ENCODE results near the gene ZNF605.
"Not testable (repeated sequence)": the region's sequence is repeated elsewhere in the genome, so short reads cannot be mapped to it uniquely, and the experiment has no call there.

The ZNF605 gene

DNA sequence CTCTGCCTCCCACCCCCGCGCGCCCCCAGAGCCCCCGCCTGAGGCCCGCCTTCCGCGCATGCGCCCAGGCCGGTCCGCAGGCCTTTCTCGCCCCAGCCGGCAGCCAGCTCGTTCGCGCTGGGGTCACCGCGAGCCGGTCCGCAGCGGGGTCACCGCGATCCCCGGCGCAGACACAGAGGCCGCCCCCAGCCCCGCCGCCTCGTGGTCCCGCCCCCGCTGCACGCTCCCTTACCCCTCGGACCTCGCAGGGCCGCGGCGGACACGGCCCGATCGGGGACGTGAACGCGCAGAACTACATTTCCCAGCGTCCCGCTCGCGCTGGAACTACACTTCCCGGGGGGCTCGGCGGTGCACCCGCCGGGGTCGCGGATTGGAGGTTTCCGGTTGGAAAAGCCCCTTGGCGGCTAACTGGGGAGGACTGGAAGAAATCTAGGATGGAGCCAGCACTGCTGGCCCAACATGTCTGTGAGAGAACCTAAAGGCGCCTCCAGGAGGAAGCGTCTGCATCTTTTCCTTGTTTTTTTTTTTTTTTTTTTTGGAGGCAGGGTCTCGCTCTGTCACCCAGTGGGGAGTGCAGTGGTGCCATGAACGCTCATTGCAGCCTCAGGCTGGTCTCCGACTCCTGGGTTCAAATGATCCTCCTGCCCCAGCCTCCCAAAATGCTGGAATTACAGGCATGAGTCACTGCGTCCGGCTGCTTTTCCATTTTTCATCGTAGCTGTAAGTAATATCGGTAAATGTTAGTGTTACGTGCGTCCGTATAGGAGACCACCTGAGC lies at the start of gene ZNF605:
Gene ZNF605, minus strand, starts transcription at position 296 of the 778 bp plus-strand sequence. CDS start 10,671 bp downstream, outside the sequence.
- DNase-seq = peak; percentile 87

DNA sequence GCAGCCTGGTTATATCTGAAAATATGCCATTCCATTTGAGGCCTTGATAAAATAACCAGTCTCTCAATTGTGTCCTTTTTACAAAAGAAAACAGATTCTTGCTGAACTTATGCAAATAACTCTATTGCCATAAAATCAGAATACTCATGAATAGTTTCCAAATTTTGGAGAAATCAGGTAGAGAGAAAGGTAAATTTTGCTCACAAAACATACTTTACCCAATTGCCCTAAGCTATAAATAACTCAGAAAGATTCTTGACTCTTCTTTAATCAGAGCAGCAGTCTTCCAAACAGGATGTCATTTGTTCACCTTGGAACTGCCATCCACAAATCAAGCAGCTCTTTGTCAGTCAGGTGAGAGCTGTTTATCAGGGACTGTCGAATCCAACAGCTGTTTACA lies 42.6 kb upstream of the ZNF605 start:
- no peak for DNase-seq

DNA sequence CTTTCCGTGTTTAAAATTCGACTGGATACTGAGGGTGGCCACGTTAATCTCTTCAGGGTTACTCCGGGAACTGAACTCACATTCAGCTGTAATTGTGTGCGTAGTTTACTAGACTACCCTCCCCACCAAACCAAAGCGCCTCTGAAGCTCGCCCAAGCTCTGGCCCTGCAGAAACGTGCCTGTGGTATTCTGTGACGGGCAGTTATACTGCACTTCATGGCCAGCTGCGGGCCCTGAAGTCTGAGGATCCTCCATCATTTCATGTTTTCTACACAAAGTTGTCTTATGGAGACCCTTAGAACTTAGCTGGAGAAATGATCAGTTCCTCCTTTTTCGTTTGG lies 30.7 kb upstream of the ZNF605 start:
- no peak for DNase-seq

DNA sequence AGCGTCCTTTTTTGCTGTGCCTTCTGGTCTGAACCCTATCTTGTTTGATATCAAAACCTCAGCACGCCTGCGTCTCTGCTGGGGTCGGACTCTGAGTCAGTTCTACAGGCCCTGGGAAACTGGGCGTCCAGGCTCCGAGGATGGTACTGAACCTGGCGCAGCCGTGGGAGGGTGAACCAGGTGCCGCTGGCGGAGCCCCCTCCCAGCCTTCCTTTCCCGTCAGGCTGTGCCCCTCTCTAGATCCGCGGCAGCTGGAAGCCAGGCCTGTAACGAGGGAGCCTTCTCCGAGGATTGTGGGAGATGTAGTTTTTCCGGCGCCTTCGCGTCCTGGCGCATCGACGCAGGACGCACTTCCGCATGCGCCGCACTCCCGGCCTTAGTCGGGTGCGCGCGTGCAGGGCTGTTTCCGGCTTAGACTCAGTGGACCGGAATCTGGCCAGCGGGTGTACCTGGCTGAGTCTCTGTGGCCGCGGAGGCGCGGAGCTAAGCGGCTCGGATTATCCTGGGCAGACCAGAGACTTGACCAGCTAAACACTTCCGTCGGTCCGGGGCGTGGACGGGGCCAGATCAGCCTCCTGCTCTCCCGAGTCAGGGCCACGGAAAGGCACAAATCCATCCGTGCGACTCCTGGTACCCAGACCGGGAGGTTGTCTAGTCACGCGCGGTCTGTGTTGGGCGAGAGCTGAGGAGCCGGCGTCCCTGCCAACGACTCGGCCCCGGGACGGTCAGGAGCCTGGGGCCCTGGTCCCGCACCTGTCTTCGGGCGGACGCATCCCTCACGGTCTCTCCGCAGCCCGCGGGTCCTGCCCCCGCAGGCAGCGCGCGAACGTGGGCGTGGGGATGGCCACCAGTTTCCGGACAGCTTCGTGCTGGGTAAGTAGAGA lies 30.1 kb upstream of the ZNF605 start, which contains the start of gene ZNF26:
Gene ZNF26, plus strand, starts transcription at position 367 of the 884 bp plus-strand sequence. Its CDS starts 474 bp downstream, at position 841.
- peak; percentile 90 for DNase-seq

DNA sequence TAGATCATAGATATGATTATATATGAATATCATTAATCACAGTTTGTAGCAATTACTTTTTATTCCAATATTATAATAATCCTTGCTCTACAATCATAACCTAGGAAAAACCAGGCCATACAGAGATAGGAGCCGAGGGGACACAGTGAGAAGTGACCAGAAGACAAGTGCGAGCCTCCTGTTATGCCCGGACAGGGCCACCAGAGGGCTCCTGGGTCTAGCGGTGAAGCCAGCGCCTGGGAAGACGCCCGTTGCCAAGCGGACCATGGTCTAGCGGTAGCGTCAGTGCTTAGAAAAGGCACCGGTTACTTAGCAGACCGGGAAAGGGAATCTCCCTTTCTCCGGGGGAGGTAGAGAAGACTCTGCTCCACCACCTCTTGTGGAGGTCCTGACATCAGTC lies 20.8 kb upstream of the ZNF605 start:
- DNase-seq = peak; percentile 29

DNA sequence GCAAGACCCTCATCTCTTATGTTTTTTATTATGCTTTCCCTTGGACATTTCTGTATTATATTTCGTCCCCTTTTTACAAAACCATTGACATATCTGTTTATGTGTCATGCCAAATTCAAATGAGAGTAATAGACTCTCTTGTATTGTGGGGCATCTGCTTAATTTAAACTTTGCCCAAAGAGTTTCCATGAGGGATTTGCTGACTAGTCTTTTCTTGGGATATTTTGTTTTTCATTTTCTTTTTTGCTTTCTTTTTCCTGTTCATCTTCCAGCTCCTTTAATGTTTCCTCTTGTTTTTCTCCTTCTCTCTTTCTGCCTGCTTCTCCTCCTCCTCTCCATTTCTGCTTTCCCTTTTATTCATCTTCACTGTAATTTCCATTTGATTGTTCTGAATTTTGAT lies 16.3 kb upstream of the ZNF605 start:
- no peak for DNase-seq

DNA sequence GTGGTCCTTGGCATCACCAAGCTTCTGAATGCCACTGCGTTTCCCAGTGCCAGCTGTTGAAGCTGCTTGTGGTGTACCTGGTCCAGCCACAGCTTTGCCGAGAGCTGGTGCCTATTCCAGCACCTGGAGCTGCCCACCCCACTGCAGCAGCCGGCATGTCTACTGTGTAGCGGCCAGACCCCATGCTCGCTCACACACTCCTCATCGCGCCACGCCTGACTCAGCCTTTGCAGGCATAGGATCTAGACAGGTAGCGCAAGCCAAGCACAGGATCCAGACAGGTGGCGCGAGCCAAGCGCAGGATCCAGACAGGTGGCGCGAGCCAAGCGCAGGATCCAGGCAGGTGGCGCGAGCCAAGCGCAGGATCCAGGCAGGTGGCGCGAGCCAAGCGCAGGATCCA lies 11.6 kb upstream of the ZNF605 start:
- no peak for DNase-seq

DNA sequence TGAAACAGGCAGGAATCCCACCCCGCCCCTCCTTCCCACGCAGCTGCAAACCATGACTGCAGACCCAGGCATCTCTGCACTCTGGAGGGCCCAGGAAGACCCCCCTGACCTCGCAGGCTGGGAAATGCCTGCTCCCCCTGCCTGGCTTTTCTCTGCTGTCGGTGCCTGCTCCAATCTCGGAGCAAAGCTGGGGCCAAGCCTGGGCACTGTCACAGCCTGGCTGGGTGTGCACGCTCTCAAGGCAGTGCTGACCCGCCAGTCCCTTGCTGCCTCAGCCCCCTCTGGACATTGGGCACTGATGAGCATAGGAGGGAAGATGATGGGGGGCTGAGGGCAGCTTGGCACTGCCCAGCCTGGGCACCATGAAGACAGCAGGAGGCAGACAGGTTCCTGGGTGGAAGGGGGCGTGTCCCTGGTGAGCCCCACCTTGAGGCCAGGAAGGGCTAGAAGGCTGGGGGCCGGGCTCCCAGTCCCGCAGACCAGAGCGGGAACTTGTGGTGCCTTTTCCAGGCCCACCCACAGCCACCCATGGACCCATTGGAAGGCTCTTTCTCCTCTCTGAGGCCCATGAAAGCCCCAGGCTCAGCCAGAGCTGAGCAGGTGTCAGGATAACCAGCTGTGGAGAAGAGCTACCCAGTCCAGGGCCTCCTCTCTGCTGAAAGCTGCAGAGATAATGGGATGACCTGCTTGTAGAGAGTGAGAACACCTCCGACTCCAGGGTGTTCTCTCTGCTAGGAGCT lies 10.7 kb upstream of the ZNF605 start:
- no peak for DNase-seq

DNA sequence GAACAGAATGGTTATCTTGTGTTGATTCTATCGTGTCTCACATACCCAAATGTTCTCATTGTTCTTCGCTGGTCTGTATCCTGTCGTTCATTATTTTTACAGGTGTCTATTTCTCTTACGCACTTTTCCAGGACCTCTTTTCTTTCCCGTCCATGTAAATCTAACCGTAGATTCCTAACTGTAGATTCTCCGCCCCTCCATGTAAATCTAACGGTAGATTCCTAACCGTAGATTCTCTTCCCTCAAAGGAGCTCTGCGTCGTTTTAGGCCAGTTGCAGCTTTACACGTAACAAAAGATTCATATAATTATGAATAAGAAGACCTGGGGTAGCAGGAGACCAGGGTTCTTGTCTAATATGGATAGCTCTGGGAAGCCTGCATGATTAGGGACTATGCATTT lies 9.7 kb upstream of the ZNF605 start:
- no peak for DNase-seq

DNA sequence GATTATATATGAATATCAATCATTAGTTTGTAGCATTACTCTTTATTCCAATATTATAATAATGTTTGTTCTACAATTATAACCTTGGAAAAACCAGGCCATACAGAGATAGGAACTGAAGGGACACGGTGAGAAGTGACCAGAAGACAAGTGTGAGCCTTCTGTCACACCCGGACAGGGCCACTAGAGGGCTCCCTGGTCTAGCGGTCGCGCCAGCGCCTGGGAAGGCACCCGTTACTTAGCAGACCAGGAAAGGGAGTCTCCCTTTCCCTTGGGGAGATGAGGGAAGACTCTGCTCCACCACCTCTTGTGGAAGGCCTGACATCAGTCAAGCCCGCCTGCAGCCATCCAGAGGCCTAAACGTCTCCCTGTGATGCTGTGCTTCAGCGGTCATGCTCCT lies 7.8 kb upstream of the ZNF605 start:
- DNase-seq = not testable (repeated sequence)

DNA sequence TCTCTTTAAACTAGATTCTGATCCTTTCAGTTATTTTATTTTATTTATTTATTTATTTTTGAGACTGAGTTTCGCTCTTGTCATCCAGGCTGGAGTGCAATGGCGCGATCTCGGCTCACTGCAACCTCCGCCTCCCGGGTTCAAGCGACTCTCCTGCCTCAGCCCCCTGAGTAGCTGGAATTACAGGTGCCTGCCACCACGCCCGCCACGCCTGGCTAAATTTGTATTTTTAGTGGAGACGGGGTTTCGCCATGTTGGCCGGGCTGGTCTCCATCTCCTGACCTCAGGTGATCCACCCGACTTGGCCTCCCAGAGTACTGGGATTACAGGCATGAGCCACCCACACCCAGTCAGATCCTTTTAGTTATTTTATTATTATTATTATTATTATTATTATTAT lies 5.7 kb upstream of the ZNF605 start:
- DNase-seq = not testable (repeated sequence)

DNA sequence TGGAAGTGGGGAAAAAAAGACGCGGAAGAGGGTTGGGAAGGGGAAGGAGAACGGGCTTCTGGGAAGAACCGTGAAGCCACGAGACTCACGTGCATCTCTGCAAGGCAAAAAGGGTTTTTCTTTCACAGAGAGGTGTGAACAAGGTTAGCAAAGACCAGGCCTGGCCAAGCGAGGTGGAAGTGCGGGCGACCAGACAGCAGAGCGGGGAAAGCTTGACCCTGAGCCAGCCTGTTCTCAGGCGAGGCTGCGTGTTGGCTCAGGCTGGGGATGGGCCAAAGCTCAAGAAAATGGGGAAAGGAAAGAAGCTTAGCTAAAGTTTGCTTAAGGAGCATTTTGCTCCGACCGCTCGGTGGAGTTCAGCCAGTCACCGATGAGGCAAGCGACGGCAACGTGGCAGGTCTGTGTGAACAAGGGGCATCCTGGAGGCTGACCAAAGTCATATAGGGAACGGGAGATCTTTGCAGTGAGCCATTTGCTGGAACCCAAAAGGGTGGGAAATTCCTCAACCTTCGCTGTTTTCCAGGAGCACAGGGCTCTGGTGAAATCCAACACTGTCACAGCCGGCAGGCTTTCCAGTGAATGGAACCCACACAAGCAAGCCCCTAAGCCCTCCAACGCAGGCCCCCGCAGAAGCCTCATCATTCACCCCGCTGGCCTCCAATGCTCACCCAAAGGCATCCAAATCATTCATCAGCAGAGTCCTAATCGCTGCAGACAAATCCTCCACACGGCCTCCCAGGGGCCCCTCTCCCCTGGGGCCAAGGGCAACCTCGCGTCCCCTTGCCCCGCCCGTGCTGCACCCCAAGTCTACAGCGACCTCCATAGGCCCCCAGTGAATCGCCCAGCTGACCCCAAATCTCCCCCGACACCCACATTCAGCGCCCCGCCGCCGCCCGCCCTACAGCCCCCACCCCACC lies 754 bp downstream of the ZNF605 start:
- DNase-seq = no peak

DNA sequence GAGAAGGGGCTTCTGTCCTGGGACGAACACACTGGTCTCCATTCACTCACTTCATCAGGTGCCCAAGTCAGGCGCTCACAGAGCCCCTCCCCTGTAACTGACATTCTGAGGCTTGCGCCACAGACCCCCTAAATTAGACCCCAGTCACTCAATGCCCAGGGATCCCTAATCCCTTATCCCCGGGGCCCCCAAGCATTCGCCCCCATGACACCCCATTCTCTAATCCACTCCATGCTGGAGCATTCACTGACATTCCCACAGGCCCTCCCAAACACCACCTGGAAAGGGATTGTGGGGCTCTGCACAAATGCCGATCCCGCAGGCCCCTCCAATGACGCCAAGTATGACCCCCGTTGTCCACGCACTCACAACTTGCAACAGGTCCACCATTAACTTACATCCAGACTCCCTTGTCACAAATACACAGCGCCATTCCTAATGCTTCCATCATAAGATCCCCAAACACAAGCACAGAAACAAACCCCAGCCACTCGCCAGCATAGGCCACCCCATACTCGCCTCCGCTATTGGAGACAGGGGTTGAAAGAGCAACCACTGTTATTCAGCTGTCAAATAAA lies 1.5 kb downstream of the ZNF605 start:
- no peak for DNase-seq

DNA sequence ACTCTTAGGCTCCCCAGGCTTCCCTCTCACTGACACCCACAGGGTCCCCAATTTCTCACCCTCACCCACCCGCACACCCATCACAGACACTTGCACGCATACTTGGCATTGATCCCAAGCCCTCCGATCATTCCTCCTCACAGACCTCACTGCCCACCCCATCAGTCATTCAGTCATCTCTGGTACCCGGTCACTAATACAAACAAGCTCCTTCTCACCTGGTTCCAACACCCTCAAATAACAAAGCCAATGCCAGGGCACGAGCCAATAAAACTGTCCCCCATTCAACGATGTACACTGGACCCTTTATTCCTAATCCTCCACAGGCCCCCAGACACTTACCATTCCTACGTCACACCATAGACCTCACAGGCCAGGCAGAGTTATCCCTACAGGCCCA lies 2.3 kb downstream of the ZNF605 start:
- DNase-seq = no peak

DNA sequence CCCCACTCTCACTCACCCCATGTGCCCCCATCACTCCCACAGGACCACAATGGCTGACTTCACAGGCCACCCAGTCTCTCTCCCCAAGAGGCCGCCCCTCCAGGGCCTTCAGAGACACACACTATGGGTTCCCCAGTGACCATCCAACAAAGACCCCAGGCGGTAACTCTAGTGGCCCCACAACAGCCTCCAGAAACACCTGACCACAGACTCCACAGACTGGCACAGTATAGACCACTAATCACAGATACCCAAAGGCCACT lies 3.0 kb downstream of the ZNF605 start:
- no peak for DNase-seq

DNA sequence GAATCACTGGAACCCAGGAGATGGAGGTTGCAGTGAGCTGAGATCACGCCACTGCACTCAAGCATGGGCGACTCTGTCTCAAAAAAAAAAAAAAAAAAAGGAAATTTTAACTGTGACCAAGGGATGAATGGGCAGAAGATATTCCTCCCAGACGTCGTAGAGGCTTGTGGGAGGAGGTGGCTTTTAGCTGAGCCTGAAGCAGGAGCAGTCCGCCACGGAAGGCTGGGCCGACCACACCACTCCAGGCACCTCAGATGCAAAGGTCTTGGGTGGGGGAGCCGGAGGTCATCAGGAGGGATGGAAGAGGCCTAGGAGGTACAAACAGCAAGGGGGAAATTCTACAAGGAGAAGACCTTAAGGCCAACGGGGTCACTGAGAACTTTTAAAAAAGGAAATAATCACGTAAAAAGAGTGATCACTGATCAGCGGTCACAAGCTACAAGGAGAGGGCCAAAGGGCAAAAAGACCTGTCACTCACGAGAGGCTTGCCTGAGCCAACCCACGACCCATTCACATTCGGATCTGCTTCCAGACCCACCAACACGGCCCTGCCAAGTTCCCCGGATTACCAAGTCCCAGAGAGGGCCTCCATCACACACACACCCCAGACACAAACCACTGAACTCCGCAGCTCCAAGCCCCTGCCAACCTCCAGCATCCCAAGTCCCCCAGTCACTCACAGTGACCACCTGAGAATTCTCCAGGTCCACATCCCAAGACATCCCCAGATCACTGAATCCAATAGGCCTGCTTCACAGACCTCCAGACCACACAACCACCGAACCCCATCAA lies 3.5 kb downstream of the ZNF605 start:
- DNase-seq = no peak

DNA sequence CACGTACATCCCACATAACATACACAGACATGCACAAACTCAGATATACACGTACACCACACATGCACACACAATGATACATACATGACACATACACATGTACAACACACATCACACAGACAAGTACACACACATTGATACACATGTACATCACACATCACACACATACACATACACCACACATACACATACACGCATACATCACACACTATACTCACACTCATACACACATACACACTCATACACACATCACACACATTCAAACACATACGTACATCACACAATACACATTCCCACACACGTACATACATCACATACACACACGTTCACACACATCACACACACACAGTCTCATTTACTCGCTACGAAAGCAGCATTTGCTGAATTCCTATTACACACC lies 4.5 kb downstream of the ZNF605 start:
- DNase-seq = no peak

DNA sequence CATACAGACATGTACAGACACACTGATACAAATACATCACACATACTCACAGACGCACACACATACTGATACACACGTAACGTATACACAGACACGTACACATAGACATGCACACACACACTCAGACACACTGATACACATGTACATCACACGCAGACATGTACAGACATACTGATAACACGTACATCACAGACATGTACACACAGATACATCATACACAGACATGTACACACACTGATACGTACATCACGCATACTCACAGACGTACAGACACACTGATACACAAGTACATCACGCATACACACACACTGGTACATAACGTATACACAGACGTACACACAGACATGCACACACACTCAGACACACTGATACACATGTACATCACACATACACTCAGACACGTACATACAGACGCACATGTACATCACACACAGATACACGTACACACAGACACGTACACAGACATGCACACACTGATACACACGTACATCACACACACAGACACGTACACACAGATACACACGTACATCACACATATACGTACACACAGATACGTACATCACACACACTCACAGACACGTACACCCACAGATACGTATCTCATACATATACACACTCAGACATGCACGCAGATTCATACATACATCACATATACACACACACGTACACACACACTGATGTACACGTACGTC lies 5.1 kb downstream of the ZNF605 start:
- no peak for DNase-seq

DNA sequence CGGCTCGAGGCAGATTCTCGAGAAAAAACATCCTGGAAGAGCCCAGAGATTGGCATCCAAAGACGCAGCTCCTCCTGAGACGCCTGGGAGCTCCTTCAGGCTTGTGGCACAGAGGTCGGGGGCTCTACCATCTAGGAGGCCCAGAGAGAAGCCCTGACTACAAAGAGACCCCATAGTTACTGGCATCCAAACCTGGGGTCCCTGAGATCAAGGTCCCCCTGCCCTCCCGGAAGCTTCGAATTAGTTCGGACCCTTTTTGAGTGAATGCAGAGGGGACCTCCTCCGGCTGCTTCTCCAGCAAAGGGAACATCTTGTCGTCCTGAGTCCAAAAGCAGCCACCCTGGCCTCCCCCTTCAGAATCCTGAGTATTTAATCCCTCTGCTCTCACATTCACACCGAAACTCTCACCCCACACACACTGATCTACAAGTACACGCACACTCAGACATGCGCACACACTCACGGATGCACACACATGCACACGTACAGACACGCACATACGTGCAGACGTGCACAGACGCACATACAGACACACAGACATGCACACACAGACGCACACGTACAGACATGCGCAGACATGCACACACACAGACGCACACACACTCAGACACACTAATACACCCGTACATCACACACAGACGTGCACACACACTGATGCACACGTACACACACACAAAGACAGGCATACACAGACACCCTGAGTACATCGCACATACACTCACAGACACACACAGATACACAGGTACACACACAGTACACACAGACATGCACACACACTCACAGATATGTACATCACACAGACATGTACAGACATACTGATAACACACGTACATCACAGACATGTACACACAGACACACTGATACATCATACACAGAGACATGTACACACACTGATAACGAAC lies 5.9 kb downstream of the ZNF605 start:
- no peak for DNase-seq

All from CD4-positive, alpha-beta T cell treated with Interleukin-17A for 4 hours (primary cell).